GM20000 (cell line): Measurements from ENCODE around the gene ACTR3.

ENCODE experiments used
- DNase-seq: peaks from one replicate; pipeline ENCODE4 v3.0.0; 2012; ENCODE audit warnings: low spot score
- CTCF ChIP-seq: IDR thresholded peaks from 2 replicates; pipeline ENCODE4 v1.5.1; 2012; ENCODE audit warnings: mild to moderate bottlenecking, control low read depth; ENCODE audit errors: extremely low read depth, missing control alignments

The ACTR3 gene

DNA sequence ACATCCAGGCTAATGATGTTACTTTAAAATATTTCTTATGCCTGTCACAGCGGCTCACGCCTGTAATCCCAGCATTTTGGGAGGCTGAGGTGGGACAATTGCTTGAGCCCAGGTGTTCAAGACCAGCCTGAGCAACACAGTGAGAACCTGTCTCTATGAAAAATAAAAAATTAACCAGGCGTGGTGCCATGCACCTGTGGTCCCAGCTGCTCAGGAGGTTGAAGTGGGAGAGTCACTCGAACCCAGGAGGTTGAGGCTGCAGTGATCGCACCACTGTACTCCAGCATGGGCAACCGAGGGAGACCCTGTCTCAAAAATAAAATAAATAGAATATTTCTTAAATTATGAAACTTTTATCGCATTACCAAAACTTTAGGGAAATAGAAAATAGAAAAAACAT, 28.1 kb upstream of the ACTR3 start:
- TF ChIP-seq CTCF: no peak
- no peak for DNase-seq

DNA sequence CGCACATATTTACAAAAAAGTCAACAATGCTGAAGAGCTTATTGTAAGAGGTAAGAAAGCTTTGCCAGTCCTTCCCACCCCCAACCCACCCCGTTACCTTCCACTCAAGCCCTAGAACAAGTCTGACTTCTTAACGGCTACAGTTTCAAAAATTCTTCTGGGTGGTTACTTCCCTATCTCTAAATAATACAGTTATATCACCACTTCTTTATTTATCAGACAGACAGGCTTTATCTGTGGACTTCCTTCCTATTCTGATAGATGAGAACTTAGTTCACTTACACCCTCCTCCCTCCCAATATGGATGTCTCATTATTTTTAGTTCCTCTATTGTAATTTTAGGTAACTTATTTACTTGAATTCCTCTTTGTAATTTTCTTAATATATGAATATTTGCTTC, 26.7 kb upstream of the ACTR3 start:
- DNase-seq: no peak
- no peak for TF ChIP-seq CTCF

GRCh38 chr2:113867571-113867970, 22.3 kb upstream of the ACTR3 start:
- no peak for TF ChIP-seq CTCF
- no peak for DNase-seq

DNA sequence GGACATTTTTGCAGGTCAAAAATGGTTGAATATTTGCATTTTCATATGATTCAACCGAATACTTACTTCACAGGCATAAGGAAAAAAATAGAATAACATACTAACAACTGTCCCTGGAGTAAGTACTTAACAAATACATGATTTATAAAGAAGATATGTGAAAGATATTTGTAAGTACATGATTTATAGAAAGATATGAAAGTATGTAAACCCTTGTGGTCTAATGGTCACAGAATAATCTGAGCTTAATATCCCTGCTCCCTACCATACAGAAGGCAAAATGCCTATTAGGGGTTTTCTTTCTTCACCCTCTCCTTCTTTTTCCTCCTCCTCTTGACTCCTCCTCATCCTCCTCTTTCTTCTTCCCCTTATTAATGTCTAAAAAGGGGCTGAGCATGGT, 20.6 kb upstream of the ACTR3 start:
- TF ChIP-seq CTCF: no peak
- no peak for DNase-seq

- DNase-seq: no peak
- no peak for TF ChIP-seq CTCF
Observed at GRCh38 chr2:113872201-113872600, 17.7 kb upstream of the ACTR3 start.

- no peak for TF ChIP-seq CTCF
- DNase-seq: no peak
Observed at GRCh38 chr2:113873867-113874266, 16.0 kb upstream of the ACTR3 start.

- TF ChIP-seq CTCF: no peak
- DNase-seq: no peak
Observed at GRCh38 chr2:113875135-113875534, 14.8 kb upstream of the ACTR3 start.
